Neural cell (in vitro differentiated cells): Measurements from ENCODE around the gene ZNF322. TPM values are rescaled to one million over a fixed set of nuclear protein-coding genes. Genes with fewer than 3 reads are reported as not detected.
A peak's percentile ranks its signal among the peaks of the same experiment; 100 is the strongest.

Source experiments
- H2AFZ ChIP-seq: fragments of 200-600, 300-800 bp; sonication (generic), shearing (Covaris generic); 2 replicates; pipeline ENCODE4 v1.6.0; 2014; ENCODE audit warnings: low read depth, mild to moderate bottlenecking, antibody characterized with exemption, low read length, moderate library complexity
- H3F3A ChIP-seq: fragments of 200-600 bp; shearing (Covaris generic); 2 replicates; pipeline ENCODE4 v1.6.1; 2016; ENCODE audit warnings: mild to moderate bottlenecking, moderate library complexity, mixed read lengths, antibody characterized with exemption, low read length; ENCODE audit not compliant: insufficient read depth, poor library complexity, severe bottlenecking
- H3K27ac ChIP-seq: fragments of 200-600, 300-800 bp; sonication (generic), shearing (Covaris generic); 2 replicates; pipeline ENCODE4 v1.5.1; 2014; ENCODE audit warnings: mild to moderate bottlenecking, low read length, moderate library complexity
- H3K27me3 ChIP-seq: fragments of 300-800, 200-600 bp; sonication (generic), shearing (Covaris generic); 2 replicates; pipeline ENCODE4 v1.6.0; 2014; ENCODE audit warnings: mild to moderate bottlenecking, low read depth, low read length, moderate library complexity; ENCODE audit not compliant: insufficient read depth
- H3K36me3 ChIP-seq: fragments of 300-800, 200-600 bp; sonication (generic), shearing (Covaris generic); 2 replicates; pipeline ENCODE4 v1.5.1; 2014; ENCODE audit warnings: mild to moderate bottlenecking, antibody characterized with exemption, low read length, moderate library complexity; ENCODE audit not compliant: insufficient read depth
- H3K4me2 ChIP-seq: fragments of 300-800, 200-600 bp; sonication (generic), shearing (Covaris generic); 2 replicates; pipeline ENCODE4 v1.6.0; 2014; ENCODE audit warnings: mild to moderate bottlenecking, low read length
- H3K4me3 ChIP-seq: fragments of 300-800, 200-600 bp; sonication (generic), shearing (Covaris generic); 2 replicates; pipeline ENCODE4 v1.5.1; 2014; ENCODE audit warnings: mild to moderate bottlenecking, low read length, moderate library complexity
- H3K79me2 ChIP-seq: fragments of 200-600 bp; shearing (Covaris generic); replicated peaks from 2 replicates; pipeline ENCODE4 v1.6.0; 2014; ENCODE audit warnings: mild to moderate bottlenecking, low read length, moderate library complexity; ENCODE audit not compliant: insufficient read depth
- H3K9ac ChIP-seq: fragments of 300-800, 200-600 bp; sonication (generic), shearing (Covaris generic); 2 replicates; pipeline ENCODE4 v1.6.1; 2016; ENCODE audit warnings: mild to moderate bottlenecking, low read length, mixed read lengths
- H3K9me2 ChIP-seq: fragments of 200-600 bp; shearing (Covaris generic); 2 replicates; pipeline ENCODE4 v1.6.1; 2016; ENCODE audit warnings: mild to moderate bottlenecking, low read length, mixed read lengths; ENCODE audit not compliant: insufficient read depth
- H3K9me3 ChIP-seq: fragments of 200-600, 300-800 bp; sonication (generic), shearing (Covaris generic); 2 replicates; pipeline ENCODE4 v1.6.1; 2016; ENCODE audit warnings: mild to moderate bottlenecking, mixed run types, low read length, moderate library complexity, mixed read lengths
- H4K20me1 ChIP-seq: fragments of 200-600 bp; shearing (Covaris generic); 2 replicates; pipeline ENCODE4 v1.6.1; 2016; ENCODE audit warnings: mild to moderate bottlenecking, mixed run types; ENCODE audit not compliant: insufficient read depth
- EP300 ChIP-seq: fragments of 450-650 bp; conservative IDR thresholded peaks from 2 replicates; pipeline ENCODE4 v1.6.1; 2014; ENCODE audit warnings: antibody characterized with exemption, mild to moderate bottlenecking, moderate library complexity; ENCODE audit not compliant: poor library complexity, severe bottlenecking
- EZH2 ChIP-seq: fragments of 200-600, 300-800 bp; shearing (Covaris generic), sonication (generic); IDR thresholded peaks from 2 replicates; pipeline ENCODE4 v1.6.1; 2014; ENCODE audit warnings: antibody characterized with exemption, low read length, borderline replicate concordance, mild to moderate bottlenecking; ENCODE audit not compliant: insufficient read depth, poor library complexity, severe bottlenecking
- MXI1 ChIP-seq: fragments of 450-650 bp; conservative IDR thresholded peaks from 2 replicates; pipeline ENCODE4 v1.6.1; 2014; ENCODE audit warnings: antibody characterized with exemption, mild to moderate bottlenecking; ENCODE audit not compliant: poor library complexity, severe bottlenecking
- POLR2AphosphoS5 ChIP-seq: IDR thresholded peaks from 2 replicates; pipeline ENCODE4 v1.6.1; 2012
- RAD21 ChIP-seq: fragments of 450-650 bp; conservative IDR thresholded peaks from 2 replicates; pipeline ENCODE4 v1.6.1; 2014; ENCODE audit warnings: antibody characterized with exemption, mild to moderate bottlenecking, moderate library complexity
- REST ChIP-seq: IDR thresholded peaks from 2 replicates; pipeline ENCODE4 v1.6.1; 2012; ENCODE audit warnings: borderline replicate concordance
- SMC3 ChIP-seq: fragments of 450-650 bp; conservative IDR thresholded peaks from 2 replicates; pipeline ENCODE4 v1.6.1; 2014; ENCODE audit warnings: antibody characterized with exemption, mild to moderate bottlenecking, moderate library complexity; ENCODE audit not compliant: poor library complexity
- TAF1 ChIP-seq: IDR thresholded peaks from 2 replicates; pipeline ENCODE4 v1.6.1; 2012; ENCODE audit warnings: low read depth
- polyA plus RNA-seq: library from polyadenylated mRNA; depleted of rRNA; stranded (reverse); fragments of >200 nt; gene quantifications from 2 replicates; pipeline ENCODE4 v1.2.3, GENCODE V29; 2014
- TF ChIP-seq, protein P1 (sequence below): fragments of 450-650 bp; IDR thresholded peaks from 2 replicates; pipeline ENCODE4 v1.5.1; 2014; ENCODE audit warnings: antibody characterized with exemption, mild to moderate bottlenecking, moderate library complexity; ENCODE audit not compliant: poor library complexity, severe bottlenecking

ZNF322 gene
- polyA plus RNA-seq, 1 donor from 2014 or later = 29.4 TPM

GRCh38 chr6:26598267-26598666 lies 61.3 kb downstream of the ZNF322 start:
- no peaks in the 10 kb centered on the region for H3K9me2 ChIP-seq
- peak overlapping the region; percentile 85 for H3K4me3 ChIP-seq
- no peaks in the 10 kb centered on the region for H4K20me1 ChIP-seq
- peak overlapping the region; percentile 88 for H3K4me2 ChIP-seq
- TF ChIP-seq TAF1 (no peak), MXI1 (no peak), EP300 (no peak), EZH2 (no peak), RAD21 (no peak), POLR2AphosphoS5 (no peak), SMC3 (no peak), REST (no peak)
- TF ChIP-seq, protein P1, sequence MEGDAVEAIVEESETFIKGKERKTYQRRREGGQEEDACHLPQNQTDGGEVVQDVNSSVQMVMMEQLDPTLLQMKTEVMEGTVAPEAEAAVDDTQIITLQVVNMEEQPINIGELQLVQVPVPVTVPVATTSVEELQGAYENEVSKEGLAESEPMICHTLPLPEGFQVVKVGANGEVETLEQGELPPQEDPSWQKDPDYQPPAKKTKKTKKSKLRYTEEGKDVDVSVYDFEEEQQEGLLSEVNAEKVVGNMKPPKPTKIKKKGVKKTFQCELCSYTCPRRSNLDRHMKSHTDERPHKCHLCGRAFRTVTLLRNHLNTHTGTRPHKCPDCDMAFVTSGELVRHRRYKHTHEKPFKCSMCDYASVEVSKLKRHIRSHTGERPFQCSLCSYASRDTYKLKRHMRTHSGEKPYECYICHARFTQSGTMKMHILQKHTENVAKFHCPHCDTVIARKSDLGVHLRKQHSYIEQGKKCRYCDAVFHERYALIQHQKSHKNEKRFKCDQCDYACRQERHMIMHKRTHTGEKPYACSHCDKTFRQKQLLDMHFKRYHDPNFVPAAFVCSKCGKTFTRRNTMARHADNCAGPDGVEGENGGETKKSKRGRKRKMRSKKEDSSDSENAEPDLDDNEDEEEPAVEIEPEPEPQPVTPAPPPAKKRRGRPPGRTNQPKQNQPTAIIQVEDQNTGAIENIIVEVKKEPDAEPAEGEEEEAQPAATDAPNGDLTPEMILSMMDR = no peak
- H3K36me3 ChIP-seq = no peaks in the 10 kb centered on the region
- peaks cover 10% of the 10 kb centered on the region for H3K79me2 ChIP-seq
- H2AFZ ChIP-seq = no peak overlapping the region
- H3F3A ChIP-seq = peaks cover 7% of the 10 kb centered on the region
- H3K9me3 ChIP-seq = no peaks in the 10 kb centered on the region
- peaks cover 23% of the 10 kb centered on the region for H3K27me3 ChIP-seq
- no peak overlapping the region for H3K9ac ChIP-seq
- H3K27ac ChIP-seq = no peak overlapping the region

GRCh38 chr6:26597821-26598220 lies 61.7 kb downstream of the ZNF322 start:
- peak overlapping the region; percentile 92 for H3K9ac ChIP-seq
- H3K27me3 ChIP-seq = peaks cover 27% of the 10 kb centered on the region
- H3K4me2 ChIP-seq = peak overlapping the region; percentile 88
- H3K4me3 ChIP-seq = peak overlapping the region; percentile 85
- peaks cover 7% of the 10 kb centered on the region for H3F3A ChIP-seq
- no peaks in the 10 kb centered on the region for H4K20me1 ChIP-seq
- no peaks in the 10 kb centered on the region for H3K9me2 ChIP-seq
- H3K36me3 ChIP-seq = no peaks in the 10 kb centered on the region
- peaks cover 10% of the 10 kb centered on the region for H3K79me2 ChIP-seq
- TF ChIP-seq, protein P1 = no peak
- TF ChIP-seq EP300 (no peak), MXI1 (no peak), RAD21 (no peak), REST (no peak), EZH2 (no peak), TAF1 (no peak), POLR2AphosphoS5 (no peak)
- no peak overlapping the region for H3K27ac ChIP-seq
- no peaks in the 10 kb centered on the region for H3K9me3 ChIP-seq
- no peak overlapping the region for H2AFZ ChIP-seq
